ENCODE results near the gene BEGAIN. TPM values are rescaled to one million over a fixed set of nuclear protein-coding genes. Genes with fewer than 3 reads are reported as not detected.

The BEGAIN gene
- total and polyA plus RNA-seq, 2 donors (not counting 1 experiment from before 2014, with no cell fraction given): under 0.01 to 0.17 TPM

DNA sequence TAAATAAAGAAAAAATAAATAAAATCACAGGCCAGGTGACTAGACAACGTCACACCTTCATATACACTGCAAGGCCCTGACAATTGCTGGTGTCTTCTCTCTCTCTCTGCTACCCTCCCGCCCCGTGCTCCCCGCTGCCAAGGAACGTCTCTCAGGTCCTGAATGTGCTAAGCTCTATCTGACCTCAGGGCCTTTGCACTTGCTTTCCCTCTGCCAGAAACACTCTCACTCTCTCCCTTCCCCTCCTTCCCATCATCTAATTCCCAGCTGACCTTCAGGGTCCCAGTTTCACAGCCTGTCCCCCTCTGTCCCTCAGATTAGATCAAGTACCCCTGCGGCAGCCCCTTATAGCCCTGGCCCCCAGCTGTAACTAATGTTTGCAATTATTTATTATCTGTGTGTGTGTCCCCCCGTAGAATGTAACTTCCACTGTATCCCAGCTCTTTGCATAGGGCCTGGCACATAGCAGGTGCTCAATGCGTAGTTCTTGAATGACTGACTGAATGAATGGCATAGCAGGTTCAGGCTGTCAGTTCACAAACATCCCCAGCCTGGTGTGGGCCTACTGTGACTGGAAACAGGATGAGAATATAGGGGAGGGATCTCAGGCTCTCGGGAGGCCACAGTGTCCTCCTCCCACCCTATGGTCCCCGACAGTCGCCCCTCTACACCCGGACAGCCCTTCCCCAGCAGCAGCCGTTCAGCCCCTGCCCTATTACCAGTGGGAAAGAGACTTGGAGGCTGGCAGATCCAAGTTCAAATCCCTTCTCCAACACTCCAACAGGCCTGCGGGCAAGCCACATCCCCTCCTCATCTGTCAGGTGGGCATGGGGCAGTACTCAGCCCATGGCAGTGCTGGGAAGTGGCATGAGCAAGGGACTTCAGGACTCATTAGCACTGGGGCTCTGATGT lies 6.6 kb downstream of the BEGAIN start:
- Histone ChIP-seq H3K9me3 (ENCODE audit: control insufficient read depth, insufficient read depth, low read depth, low read length) (no peaks in the 10 kb centered on the region), H3K4me1 (ENCODE audit: control insufficient read depth, extremely low read depth, insufficient read depth, low read length) (no peaks in the 10 kb centered on the region), H3K4me2 (ENCODE audit: extremely low read depth, insufficient read depth, low read length) (no peak overlapping the region), H3K4me3 (replicated peaks in 1 of 4; ENCODE audit: control extremely low read depth in 1 of 4, insufficient read depth in 1 of 4, low read depth in 3 of 4, low read length in 4 of 4) (no peak overlapping the region), H4K20me1 (ENCODE audit: control insufficient read depth, extremely low read depth, insufficient read depth, low read length) (no peaks in the 10 kb centered on the region), H2AFZ (ENCODE audit: low read length) (no peak overlapping the region), H3K36me3 (ENCODE audit: control insufficient read depth, insufficient read depth, low read length) (no peaks in the 10 kb centered on the region), H3K27me3 (ENCODE audit: control insufficient read depth, insufficient read depth, low read length) (no peaks in the 10 kb centered on the region), H3K79me2 (ENCODE audit: control insufficient read depth, insufficient read depth, low read length) (no peaks in the 10 kb centered on the region), H3K27ac (ENCODE audit: insufficient read depth, low read length) (no peak overlapping the region), H3K9ac (ENCODE audit: insufficient read depth, low read length) (no peak overlapping the region)
- TF ChIP-seq EZH2 (IDR thresholded peaks at IDR 0.05; ENCODE audit: low read length, missing control alignments): no peak
- TF ChIP-seq, protein P1, sequence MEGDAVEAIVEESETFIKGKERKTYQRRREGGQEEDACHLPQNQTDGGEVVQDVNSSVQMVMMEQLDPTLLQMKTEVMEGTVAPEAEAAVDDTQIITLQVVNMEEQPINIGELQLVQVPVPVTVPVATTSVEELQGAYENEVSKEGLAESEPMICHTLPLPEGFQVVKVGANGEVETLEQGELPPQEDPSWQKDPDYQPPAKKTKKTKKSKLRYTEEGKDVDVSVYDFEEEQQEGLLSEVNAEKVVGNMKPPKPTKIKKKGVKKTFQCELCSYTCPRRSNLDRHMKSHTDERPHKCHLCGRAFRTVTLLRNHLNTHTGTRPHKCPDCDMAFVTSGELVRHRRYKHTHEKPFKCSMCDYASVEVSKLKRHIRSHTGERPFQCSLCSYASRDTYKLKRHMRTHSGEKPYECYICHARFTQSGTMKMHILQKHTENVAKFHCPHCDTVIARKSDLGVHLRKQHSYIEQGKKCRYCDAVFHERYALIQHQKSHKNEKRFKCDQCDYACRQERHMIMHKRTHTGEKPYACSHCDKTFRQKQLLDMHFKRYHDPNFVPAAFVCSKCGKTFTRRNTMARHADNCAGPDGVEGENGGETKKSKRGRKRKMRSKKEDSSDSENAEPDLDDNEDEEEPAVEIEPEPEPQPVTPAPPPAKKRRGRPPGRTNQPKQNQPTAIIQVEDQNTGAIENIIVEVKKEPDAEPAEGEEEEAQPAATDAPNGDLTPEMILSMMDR (conservative IDR thresholded peaks at IDR 0.05 in 1 of 2, IDR thresholded peaks at IDR 0.05 in 1 of 2; ENCODE audit: low read depth in 1 of 2, low read length in 2 of 2): no peak
- no peak for DNase-seq (ENCODE audit: low read depth in 2 of 2)

DNA sequence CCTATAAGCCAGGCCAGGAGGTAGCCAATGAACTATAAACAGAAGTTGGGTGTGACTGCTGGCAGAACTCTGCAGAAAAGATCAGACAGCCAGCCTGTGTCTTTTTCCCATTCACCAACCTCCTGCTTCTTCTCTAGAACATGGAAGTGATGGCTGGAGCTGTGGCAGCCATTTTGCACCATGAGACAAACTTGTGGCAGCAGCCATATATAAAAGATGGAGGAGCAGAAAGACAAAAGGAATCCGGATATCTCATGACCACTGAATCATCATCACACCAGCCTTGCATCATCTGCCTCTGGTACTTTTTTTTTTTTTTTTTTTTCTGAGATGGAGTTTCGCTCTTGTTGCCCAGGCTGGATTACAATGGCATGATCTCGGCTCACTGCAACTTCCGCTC lies 8.7 kb downstream of the BEGAIN start:
- no peak overlapping the region for H3K9ac ChIP-seq (ENCODE audit: insufficient read depth, low read length)
- TF ChIP-seq, protein P1 (conservative IDR thresholded peaks at IDR 0.05 in 1 of 2, IDR thresholded peaks at IDR 0.05 in 1 of 2; ENCODE audit: low read depth in 1 of 2, low read length in 2 of 2): no peak
- TF ChIP-seq EZH2 (IDR thresholded peaks at IDR 0.05; ENCODE audit: low read length, missing control alignments): no peak
- DNase-seq (ENCODE audit: low read depth in 2 of 2): peak in 1 of 2 donors; percentile 10
- no peak overlapping the region for H2AFZ ChIP-seq (ENCODE audit: low read length)
- no peaks in the 10 kb centered on the region for H3K79me2 ChIP-seq (ENCODE audit: control insufficient read depth, insufficient read depth, low read length)
- no peak overlapping the region for H3K4me2 ChIP-seq (ENCODE audit: extremely low read depth, insufficient read depth, low read length)
- H3K27me3 ChIP-seq (ENCODE audit: control insufficient read depth, insufficient read depth, low read length): no peaks in the 10 kb centered on the region
- no peak overlapping the region for H3K27ac ChIP-seq (ENCODE audit: insufficient read depth, low read length)
- no peaks in the 10 kb centered on the region for H4K20me1 ChIP-seq (ENCODE audit: control insufficient read depth, extremely low read depth, insufficient read depth, low read length)
- H3K36me3 ChIP-seq (ENCODE audit: control insufficient read depth, insufficient read depth, low read length): no peaks in the 10 kb centered on the region
- no peak overlapping the region for H3K4me3 ChIP-seq (replicated peaks in 1 of 4; ENCODE audit: control extremely low read depth in 1 of 4, insufficient read depth in 1 of 4, low read depth in 3 of 4, low read length in 4 of 4)
- no peaks in the 10 kb centered on the region for H3K4me1 ChIP-seq (ENCODE audit: control insufficient read depth, extremely low read depth, insufficient read depth, low read length)
- H3K9me3 ChIP-seq (ENCODE audit: control insufficient read depth, insufficient read depth, low read depth, low read length): no peaks in the 10 kb centered on the region

DNA sequence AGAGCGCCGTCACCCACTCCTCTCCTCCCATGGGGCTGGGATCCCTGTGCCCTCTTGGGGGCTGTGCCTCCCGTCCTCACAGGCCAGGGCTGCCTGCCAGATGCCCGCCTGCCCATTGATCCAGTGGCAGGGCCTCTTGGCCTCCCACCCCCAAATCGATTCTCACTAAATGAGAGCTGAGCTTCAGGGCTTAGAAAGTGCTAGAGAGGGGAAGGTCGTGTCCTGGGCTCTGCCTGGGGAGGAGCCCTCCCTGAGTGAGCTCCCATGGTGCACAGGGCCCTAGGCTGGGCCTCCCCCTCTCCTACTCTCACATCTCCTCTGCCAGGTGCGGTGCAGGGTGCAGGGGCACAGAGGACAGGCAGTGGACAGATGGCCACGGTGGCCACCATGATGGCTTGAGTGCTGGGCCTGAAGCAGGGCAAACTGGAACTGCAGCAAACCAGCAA lies 9.2 kb downstream of the BEGAIN start:
- Histone ChIP-seq H3K27me3 (ENCODE audit: control insufficient read depth, insufficient read depth, low read length) (no peaks in the 10 kb centered on the region), H3K36me3 (ENCODE audit: control insufficient read depth, insufficient read depth, low read length) (no peaks in the 10 kb centered on the region), H3K9ac (ENCODE audit: insufficient read depth, low read length) (no peak overlapping the region), H3K27ac (ENCODE audit: insufficient read depth, low read length) (no peak overlapping the region), H4K20me1 (ENCODE audit: control insufficient read depth, extremely low read depth, insufficient read depth, low read length) (no peaks in the 10 kb centered on the region), H3K4me1 (ENCODE audit: control insufficient read depth, extremely low read depth, insufficient read depth, low read length) (no peaks in the 10 kb centered on the region), H3K4me3 (replicated peaks in 1 of 4; ENCODE audit: control extremely low read depth in 1 of 4, insufficient read depth in 1 of 4, low read depth in 3 of 4, low read length in 4 of 4) (no peak overlapping the region), H3K79me2 (ENCODE audit: control insufficient read depth, insufficient read depth, low read length) (no peaks in the 10 kb centered on the region), H3K9me3 (ENCODE audit: control insufficient read depth, insufficient read depth, low read depth, low read length) (no peaks in the 10 kb centered on the region), H3K4me2 (ENCODE audit: extremely low read depth, insufficient read depth, low read length) (no peak overlapping the region), H2AFZ (ENCODE audit: low read length) (no peak overlapping the region)
- DNase-seq (ENCODE audit: low read depth in 2 of 2): no peak
- no peak for TF ChIP-seq EZH2 (IDR thresholded peaks at IDR 0.05; ENCODE audit: low read length, missing control alignments)
- TF ChIP-seq, protein P1 (conservative IDR thresholded peaks at IDR 0.05 in 1 of 2, IDR thresholded peaks at IDR 0.05 in 1 of 2; ENCODE audit: low read depth in 1 of 2, low read length in 2 of 2): no peak
